CD4-positive, alpha-beta memory T cell (primary cell): ENCODE data around the gene GAGE12D. TPM values are rescaled to one million over a fixed set of nuclear protein-coding genes. Genes with fewer than 3 reads are reported as not detected.
"Not testable (repeated sequence)": the region's sequence is repeated elsewhere in the genome, so short reads cannot be mapped to it uniquely, and the experiment has no call there.

Source experiments
- CTCF ChIA-PET: fragments of 350-600 bp; sonication (Branson Sonifier 250); formaldehyde crosslinking; loops from one replicate; lab custom pipeline; 2021; ENCODE audit warnings: inconsistent platforms; ENCODE audit not compliant: partially characterized antibody; lab: Charles Lee
- POLR2A ChIA-PET: fragments of 350-600 bp; sonication (Branson Sonifier 250); formaldehyde crosslinking; loops from one replicate; lab custom pipeline; 2021; ENCODE audit not compliant: partially characterized antibody; lab: Charles Lee
- DNase-seq, 5 donors: peaks; one replicate each; pipeline versions ENCODE4 v3.0.0 to v3.0.0-alpha.2; 2020 to 2022; ENCODE audit warnings: mixed read lengths in 1 of 5
- H3K27ac ChIP-seq: one replicate; pipeline ENCODE4 v1.7.0; 2013; ENCODE audit warnings: low read depth, low read length
- H3K27me3 ChIP-seq: 2 replicates; pipeline ENCODE4 v1.7.0; 2013; ENCODE audit warnings: mild to moderate bottlenecking, low read length, moderate library complexity; ENCODE audit not compliant: insufficient read depth
- H3K36me3 ChIP-seq: 2 replicates; pipeline ENCODE4 v1.7.0; 2013; ENCODE audit warnings: mild to moderate bottlenecking, low read length, moderate library complexity; ENCODE audit not compliant: insufficient read depth
- H3K4me1 ChIP-seq: 2 replicates; pipeline ENCODE4 v1.7.0; 2013; ENCODE audit warnings: mild to moderate bottlenecking, low read length, moderate library complexity; ENCODE audit not compliant: insufficient read depth
- H3K4me3 ChIP-seq, 2 donors: one replicate each; pipeline ENCODE4 v1.7.0; 2013; ENCODE audit warnings: low read length in 2 of 2, mild to moderate bottlenecking in 1 of 2
- H3K9me3 ChIP-seq, 2 donors: one replicate each; pipeline ENCODE4 v1.7.0; 2013; ENCODE audit warnings: low read length in 2 of 2, control low read depth in 1 of 2; ENCODE audit not compliant: control insufficient read depth in 1 of 2
- H3K27ac Mint-ChIP-seq, 7 donors: one replicate each; pipeline ENCODE4 v1.8.0; 2020 to 2021; ENCODE audit warnings: mixed read lengths in 7 of 7, mild to moderate bottlenecking in 6 of 7, inconsistent platforms in 3 of 7, moderate library complexity in 3 of 7
- H3K27me3 Mint-ChIP-seq, 2 donors: one replicate each; pipeline ENCODE4 v1.8.0; 2020 to 2021; ENCODE audit warnings: mixed read lengths in 2 of 2
- H3K36me3 Mint-ChIP-seq, 2 donors: one replicate each; pipeline ENCODE4 v1.8.0; 2020 to 2021; ENCODE audit warnings: mixed read lengths in 2 of 2, inconsistent platforms in 1 of 2, mild to moderate bottlenecking in 1 of 2
- H3K4me1 Mint-ChIP-seq, 4 donors: one replicate each; pipeline ENCODE4 v1.8.0; 2020 to 2021; ENCODE audit warnings: mixed read lengths in 4 of 4, mild to moderate bottlenecking in 1 of 4
- H3K4me3 Mint-ChIP-seq, 8 donors: one replicate each; pipeline ENCODE4 v1.8.0; 2020 to 2021; ENCODE audit warnings: mixed read lengths in 8 of 8, mild to moderate bottlenecking in 7 of 8, moderate library complexity in 6 of 8, inconsistent platforms in 3 of 8
- H3K9me3 Mint-ChIP-seq, 8 donors: one replicate each; pipeline ENCODE4 v1.8.0; 2020 to 2021; ENCODE audit warnings: mixed read lengths in 8 of 8, mild to moderate bottlenecking in 5 of 8, inconsistent platforms in 3 of 8, moderate library complexity in 1 of 8
- intact Hi-C: fragments of 100-400 bp; cut with micrococcal nuclease; formaldehyde crosslinking; loops from one replicate; pipeline ENCODE4 v1.15.1; 2023
- polyA plus RNA-seq, 2 donors: library from polyadenylated mRNA; unstranded; fragments of 300-500 nt; fragmentation: Illumina TruSeq; gene quantifications; one replicate each; pipeline ENCODE4 v1.2.3, GENCODE V29; 2021
- total RNA-seq, 2 experiments: library from RNA; stranded (reverse); gene quantifications; one replicate each; pipeline ENCODE4 v1.2.3, GENCODE V29; 2021

The GAGE12D gene, protein sequence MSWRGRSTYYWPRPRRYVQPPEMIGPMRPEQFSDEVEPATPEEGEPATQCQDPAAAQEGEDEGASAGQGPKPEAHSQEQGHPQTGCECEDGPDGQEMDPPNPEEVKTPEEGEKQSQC
- total RNA-seq: not detected
- polyA plus RNA-seq: not detected

GRCh38 chrX:49541433-49541832, at the start of gene GAGE12D:
Gene GAGE12D (plus strand): TSS chrX:49541733. CDS start chrX:49542888, 1,155 bp downstream.
- CTCF ChIA-PET, H3K27me3 ChIP-seq, H3K9me3 Mint-ChIP-seq, H3K4me1 ChIP-seq, DNase-seq, H3K36me3 ChIP-seq, H3K9me3 ChIP-seq, H3K27ac Mint-ChIP-seq, H3K4me1 Mint-ChIP-seq, H3K4me3 ChIP-seq, H3K4me3 Mint-ChIP-seq, POLR2A ChIA-PET, H3K27me3 Mint-ChIP-seq, H3K36me3 Mint-ChIP-seq, intact Hi-C loops, H3K27ac ChIP-seq: not testable (repeated sequence)

DNA sequence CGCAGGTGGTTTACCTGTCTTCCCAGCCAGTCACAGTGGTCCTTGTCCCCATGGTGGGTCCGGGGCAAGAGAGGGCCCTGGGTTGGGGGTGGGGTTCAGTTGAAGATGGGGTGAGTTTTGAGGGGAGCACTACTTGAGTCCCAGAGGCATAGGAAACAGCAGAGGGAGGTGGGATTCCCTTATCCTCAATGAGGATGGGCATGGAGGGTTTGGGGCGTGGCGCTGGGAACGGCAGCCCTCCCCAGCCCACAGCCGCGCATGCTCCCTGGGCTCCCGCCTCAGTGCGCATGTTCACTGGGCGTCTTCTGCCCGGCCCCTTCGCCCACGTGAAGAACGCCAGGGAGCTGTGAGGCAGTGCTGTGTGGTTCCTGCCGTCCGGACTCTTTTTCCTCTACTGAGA, 9.7 kb upstream of the GAGE12D start, which contains the start of gene GAGE12C:
TSS of gene GAGE12C (plus strand) at position 301 of the 400 bp plus-strand sequence. CDS start 1,155 bp downstream, outside the sequence.
- DNase-seq, H3K36me3 ChIP-seq, H3K4me3 ChIP-seq, H3K4me3 Mint-ChIP-seq, H3K9me3 ChIP-seq, POLR2A ChIA-PET, H3K4me1 ChIP-seq, CTCF ChIA-PET, H3K9me3 Mint-ChIP-seq, H3K27me3 Mint-ChIP-seq, H3K27me3 ChIP-seq, H3K27ac Mint-ChIP-seq, H3K4me1 Mint-ChIP-seq, H3K27ac ChIP-seq, intact Hi-C loops, H3K36me3 Mint-ChIP-seq: not testable (repeated sequence)

DNA sequence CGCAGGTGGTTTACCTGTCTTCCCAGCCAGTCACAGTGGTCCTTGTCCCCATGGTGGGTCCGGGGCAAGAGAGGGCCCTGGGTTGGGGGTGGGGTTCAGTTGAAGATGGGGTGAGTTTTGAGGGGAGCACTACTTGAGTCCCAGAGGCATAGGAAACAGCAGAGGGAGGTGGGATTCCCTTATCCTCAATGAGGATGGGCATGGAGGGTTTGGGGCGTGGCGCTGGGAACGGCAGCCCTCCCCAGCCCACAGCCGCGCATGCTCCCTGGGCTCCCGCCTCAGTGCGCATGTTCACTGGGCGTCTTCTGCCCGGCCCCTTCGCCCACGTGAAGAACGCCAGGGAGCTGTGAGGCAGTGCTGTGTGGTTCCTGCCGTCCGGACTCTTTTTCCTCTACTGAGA, 9.5 kb downstream of the GAGE12D start, which contains the start of gene GAGE12E:
TSS of gene GAGE12E (plus strand) at position 301 of the 400 bp plus-strand sequence. CDS start 1,155 bp downstream, outside the sequence.
- H3K4me3 Mint-ChIP-seq, H3K36me3 ChIP-seq, H3K27me3 ChIP-seq, H3K36me3 Mint-ChIP-seq, H3K4me3 ChIP-seq, H3K9me3 ChIP-seq, H3K4me1 Mint-ChIP-seq, H3K27ac Mint-ChIP-seq, CTCF ChIA-PET, H3K9me3 Mint-ChIP-seq, H3K4me1 ChIP-seq, H3K27me3 Mint-ChIP-seq, POLR2A ChIA-PET, DNase-seq, H3K27ac ChIP-seq, intact Hi-C loops: not testable (repeated sequence)

GRCh38 chrX:49560542-49560941, 19.0 kb downstream of the GAGE12D start, which contains the start of gene GAGE12F:
Gene GAGE12F (plus strand): TSS chrX:49560842. CDS start chrX:49561997, 1,155 bp downstream.
- H3K4me1 Mint-ChIP-seq, H3K27ac Mint-ChIP-seq, DNase-seq, H3K27me3 Mint-ChIP-seq, H3K9me3 ChIP-seq, intact Hi-C loops, H3K4me3 ChIP-seq, H3K36me3 Mint-ChIP-seq, H3K4me3 Mint-ChIP-seq, POLR2A ChIA-PET, H3K9me3 Mint-ChIP-seq, H3K4me1 ChIP-seq, CTCF ChIA-PET, H3K27ac ChIP-seq, H3K36me3 ChIP-seq, H3K27me3 ChIP-seq: not testable (repeated sequence)

DNA sequence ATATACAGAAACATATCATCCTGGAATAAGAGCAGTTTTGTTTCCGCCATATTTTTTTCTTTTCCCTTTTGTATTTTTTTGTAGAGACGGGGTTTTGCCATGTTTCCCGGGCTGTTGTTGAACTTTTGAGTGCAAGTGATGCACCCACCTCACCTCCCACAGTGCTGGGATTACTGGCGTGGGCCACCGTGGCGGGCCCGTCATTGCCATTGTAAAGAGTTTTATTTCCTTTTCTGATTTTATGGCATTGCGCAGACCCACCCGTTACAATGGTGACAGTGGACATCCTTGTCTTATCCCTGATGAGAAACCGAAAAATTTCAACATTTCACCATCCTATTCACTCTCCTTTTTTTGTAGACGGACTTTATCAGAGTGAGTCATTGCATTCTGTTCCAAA, 27.2 kb downstream of the GAGE12D start:
- DNase-seq, H3K36me3 Mint-ChIP-seq, POLR2A ChIA-PET, H3K4me3 Mint-ChIP-seq, H3K27ac Mint-ChIP-seq, H3K9me3 ChIP-seq, H3K36me3 ChIP-seq, intact Hi-C loops, H3K27ac ChIP-seq, H3K27me3 ChIP-seq, H3K27me3 Mint-ChIP-seq, H3K9me3 Mint-ChIP-seq, H3K4me3 ChIP-seq, H3K4me1 Mint-ChIP-seq, H3K4me1 ChIP-seq, CTCF ChIA-PET: not testable (repeated sequence)

DNA sequence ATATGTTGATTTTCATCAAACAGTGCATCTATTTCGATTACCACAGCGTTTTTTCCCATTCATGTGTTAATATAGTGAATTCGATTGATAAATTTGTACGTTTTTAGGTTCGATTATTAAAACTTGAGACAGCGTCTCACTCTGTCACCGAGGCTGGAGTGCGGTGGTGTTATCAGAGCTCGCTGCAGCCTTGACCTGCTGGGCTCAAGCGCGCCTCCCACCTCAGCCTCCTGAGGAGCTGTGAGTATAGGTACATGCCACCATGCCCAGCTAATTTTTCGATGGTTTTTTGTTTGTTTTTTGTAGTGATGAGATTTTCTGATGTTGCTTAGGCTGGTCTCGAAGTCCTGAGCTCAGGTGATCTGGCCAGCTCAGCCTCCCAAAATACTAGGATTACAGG, 27.6 kb downstream of the GAGE12D start:
- H3K27ac ChIP-seq, POLR2A ChIA-PET, H3K27ac Mint-ChIP-seq, CTCF ChIA-PET, H3K4me1 Mint-ChIP-seq, H3K36me3 Mint-ChIP-seq, intact Hi-C loops, DNase-seq, H3K4me3 Mint-ChIP-seq, H3K27me3 Mint-ChIP-seq, H3K36me3 ChIP-seq, H3K4me3 ChIP-seq, H3K4me1 ChIP-seq, H3K9me3 ChIP-seq, H3K27me3 ChIP-seq, H3K9me3 Mint-ChIP-seq: not testable (repeated sequence)

DNA sequence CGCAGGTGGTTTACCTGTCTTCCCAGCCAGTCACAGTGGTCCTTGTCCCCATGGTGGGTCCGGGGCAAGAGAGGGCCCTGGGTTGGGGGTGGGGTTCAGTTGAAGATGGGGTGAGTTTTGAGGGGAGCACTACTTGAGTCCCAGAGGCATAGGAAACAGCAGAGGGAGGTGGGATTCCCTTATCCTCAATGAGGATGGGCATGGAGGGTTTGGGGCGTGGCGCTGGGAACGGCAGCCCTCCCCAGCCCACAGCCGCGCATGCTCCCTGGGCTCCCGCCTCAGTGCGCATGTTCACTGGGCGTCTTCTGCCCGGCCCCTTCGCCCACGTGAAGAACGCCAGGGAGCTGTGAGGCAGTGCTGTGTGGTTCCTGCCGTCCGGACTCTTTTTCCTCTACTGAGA, 28.6 kb downstream of the GAGE12D start, which contains the start of gene GAGE12G:
TSS of gene GAGE12G (plus strand) at position 301 of the 400 bp plus-strand sequence. CDS start 1,155 bp downstream, outside the sequence.
- CTCF ChIA-PET, H3K9me3 ChIP-seq, intact Hi-C loops, H3K27me3 Mint-ChIP-seq, H3K4me3 ChIP-seq, H3K9me3 Mint-ChIP-seq, DNase-seq, H3K4me1 Mint-ChIP-seq, H3K4me3 Mint-ChIP-seq, POLR2A ChIA-PET, H3K36me3 ChIP-seq, H3K4me1 ChIP-seq, H3K36me3 Mint-ChIP-seq, H3K27ac Mint-ChIP-seq, H3K27ac ChIP-seq, H3K27me3 ChIP-seq: not testable (repeated sequence)

DNA sequence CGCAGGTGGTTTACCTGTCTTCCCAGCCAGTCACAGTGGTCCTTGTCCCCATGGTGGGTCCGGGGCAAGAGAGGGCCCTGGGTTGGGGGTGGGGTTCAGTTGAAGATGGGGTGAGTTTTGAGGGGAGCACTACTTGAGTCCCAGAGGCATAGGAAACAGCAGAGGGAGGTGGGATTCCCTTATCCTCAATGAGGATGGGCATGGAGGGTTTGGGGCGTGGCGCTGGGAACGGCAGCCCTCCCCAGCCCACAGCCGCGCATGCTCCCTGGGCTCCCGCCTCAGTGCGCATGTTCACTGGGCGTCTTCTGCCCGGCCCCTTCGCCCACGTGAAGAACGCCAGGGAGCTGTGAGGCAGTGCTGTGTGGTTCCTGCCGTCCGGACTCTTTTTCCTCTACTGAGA, 38.1 kb downstream of the GAGE12D start, which contains the start of gene GAGE12H:
TSS of gene GAGE12H (plus strand) at position 301 of the 400 bp plus-strand sequence. CDS start 1,155 bp downstream, outside the sequence.
- H3K36me3 Mint-ChIP-seq, DNase-seq, H3K9me3 Mint-ChIP-seq, POLR2A ChIA-PET, H3K36me3 ChIP-seq, H3K4me1 ChIP-seq, H3K4me3 Mint-ChIP-seq, intact Hi-C loops, H3K27ac Mint-ChIP-seq, H3K9me3 ChIP-seq, H3K27me3 Mint-ChIP-seq, CTCF ChIA-PET, H3K4me3 ChIP-seq, H3K4me1 Mint-ChIP-seq, H3K27me3 ChIP-seq, H3K27ac ChIP-seq: not testable (repeated sequence)
